Thoracic aorta (tissue), 2 donors: ENCODE measurements around the gene TMEM269. TPM values are rescaled to one million over a fixed set of nuclear protein-coding genes. Genes with fewer than 3 reads are reported as not detected.

Experiments
- ATAC-seq: fragments of 150-250 bp; one replicate; pipeline ENCODE4 v1.8.0; 2017; ENCODE audit warnings: low read depth; ENCODE audit not compliant: insufficient number of reproducible peaks, low FRiP score
- DNase-seq: peaks from one replicate; pipeline ENCODE4 v3.0.0-alpha.2; 2020; ENCODE audit warnings: low spot score
- H3K27ac ChIP-seq, 2 donors: fragments of 200-600 bp; sonication (generic); 1 replicate in 1 of 2; 2 replicates in 1 of 2; pipeline ENCODE4 v1.5.1; 2016; ENCODE audit warnings: mild to moderate bottlenecking in 2 of 2, moderate library complexity in 2 of 2
- H3K27me3 ChIP-seq: fragments of 200-600 bp; sonication (generic); replicated peaks from 2 replicates; pipeline ENCODE4 v1.6.0; 2016; ENCODE audit warnings: mild to moderate bottlenecking; ENCODE audit not compliant: insufficient read depth
- H3K36me3 ChIP-seq: fragments of 200-600 bp; sonication (generic); one replicate; pipeline ENCODE4 v1.5.1; 2016
- H3K4me1 ChIP-seq, 2 donors: fragments of 200-600 bp; sonication (generic); 1 replicate in 1 of 2; 2 replicates in 1 of 2; pipeline versions ENCODE4 v1.5.1 to v1.6.0; 2016; ENCODE audit warnings: low read depth in 2 of 2, mild to moderate bottlenecking in 1 of 2; ENCODE audit not compliant: control insufficient read depth in 1 of 2
- H3K4me3 ChIP-seq: fragments of 200-600 bp; sonication (generic); 2 replicates; pipeline ENCODE4 v1.5.1; 2016; ENCODE audit warnings: mild to moderate bottlenecking
- H3K9me3 ChIP-seq: fragments of 200-600 bp; sonication (generic); 2 replicates; pipeline ENCODE4 v1.5.1; 2016
- total RNA-seq, 2 donors: library from RNA; depleted of rRNA; stranded (reverse); fragments of >200 nt; gene quantifications; one replicate each; pipeline versions ENCODE4 v1.1.0 to v1.2.3, GENCODE V29; 2016
- TF ChIP-seq, protein P1 (sequence below): fragments of 200-600 bp; sonication (generic); IDR thresholded peaks from one replicate; pipeline ENCODE4 v1.5.1; 2019; ENCODE audit warnings: antibody characterized with exemption

Gene TMEM269
- total RNA-seq, 2 donors from 2014 or later: 0.27 to 0.35 TPM

DNA sequence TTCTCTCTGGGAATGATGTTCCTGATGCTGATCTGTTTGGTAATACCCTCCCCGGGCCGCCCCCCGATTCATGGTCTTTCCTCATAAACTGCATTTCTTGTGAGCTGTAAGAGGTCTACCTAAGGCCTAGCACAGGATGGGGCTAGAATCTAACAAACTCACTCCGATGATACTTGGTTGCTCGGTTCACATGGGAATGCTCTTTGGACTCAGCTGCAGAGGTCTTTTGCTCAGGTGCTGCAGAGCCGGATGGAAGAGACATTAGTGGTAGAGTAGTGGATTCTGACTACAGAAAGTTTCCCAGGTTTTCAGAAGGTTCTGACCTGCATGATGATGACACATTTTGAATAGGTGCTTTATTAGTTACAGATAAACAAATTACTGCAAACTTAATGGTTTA is 8.3 kb upstream of the TMEM269 start:
- Histone ChIP-seq H3K27ac (no peak overlapping the region), H3K9me3 (no peaks in the 10 kb centered on the region), H3K4me3 (no peak overlapping the region), H3K36me3 (peaks cover 29% of the 10 kb centered on the region), H3K27me3 (no peaks in the 10 kb centered on the region), H3K4me1 (no peaks in the 10 kb centered on the region)
- TF ChIP-seq, protein P1, sequence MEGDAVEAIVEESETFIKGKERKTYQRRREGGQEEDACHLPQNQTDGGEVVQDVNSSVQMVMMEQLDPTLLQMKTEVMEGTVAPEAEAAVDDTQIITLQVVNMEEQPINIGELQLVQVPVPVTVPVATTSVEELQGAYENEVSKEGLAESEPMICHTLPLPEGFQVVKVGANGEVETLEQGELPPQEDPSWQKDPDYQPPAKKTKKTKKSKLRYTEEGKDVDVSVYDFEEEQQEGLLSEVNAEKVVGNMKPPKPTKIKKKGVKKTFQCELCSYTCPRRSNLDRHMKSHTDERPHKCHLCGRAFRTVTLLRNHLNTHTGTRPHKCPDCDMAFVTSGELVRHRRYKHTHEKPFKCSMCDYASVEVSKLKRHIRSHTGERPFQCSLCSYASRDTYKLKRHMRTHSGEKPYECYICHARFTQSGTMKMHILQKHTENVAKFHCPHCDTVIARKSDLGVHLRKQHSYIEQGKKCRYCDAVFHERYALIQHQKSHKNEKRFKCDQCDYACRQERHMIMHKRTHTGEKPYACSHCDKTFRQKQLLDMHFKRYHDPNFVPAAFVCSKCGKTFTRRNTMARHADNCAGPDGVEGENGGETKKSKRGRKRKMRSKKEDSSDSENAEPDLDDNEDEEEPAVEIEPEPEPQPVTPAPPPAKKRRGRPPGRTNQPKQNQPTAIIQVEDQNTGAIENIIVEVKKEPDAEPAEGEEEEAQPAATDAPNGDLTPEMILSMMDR: no peak
- ATAC-seq: no peak
- DNase-seq: no peak

DNA sequence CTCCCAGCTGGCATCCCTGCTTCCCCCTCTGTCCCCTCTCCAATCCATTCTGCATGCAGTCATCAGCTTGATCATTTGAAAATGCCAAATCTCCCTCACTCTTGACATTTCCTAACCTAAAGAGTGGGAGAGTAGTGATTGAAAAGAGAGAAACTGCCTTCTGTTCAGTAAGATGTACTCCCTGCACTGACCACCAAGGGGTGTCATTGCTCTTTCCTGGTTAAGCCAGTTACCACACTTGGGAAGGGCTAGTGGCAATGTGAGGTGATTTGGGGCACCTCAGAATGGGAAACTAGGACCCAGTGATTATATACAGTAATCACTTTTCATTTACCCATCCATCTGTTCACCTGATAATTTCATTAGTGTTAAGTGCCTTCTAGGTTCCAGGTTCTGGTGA is 6.9 kb upstream of the TMEM269 start:
- H3K4me1 ChIP-seq: no peaks in the 10 kb centered on the region
- no peaks in the 10 kb centered on the region for H3K27me3 ChIP-seq
- no peaks in the 10 kb centered on the region for H3K9me3 ChIP-seq
- H3K27ac ChIP-seq: no peak overlapping the region
- no peak for ATAC-seq
- DNase-seq: no peak
- peaks cover 29% of the 10 kb centered on the region for H3K36me3 ChIP-seq
- no peak overlapping the region for H3K4me3 ChIP-seq
- TF ChIP-seq, protein P1: no peak

DNA sequence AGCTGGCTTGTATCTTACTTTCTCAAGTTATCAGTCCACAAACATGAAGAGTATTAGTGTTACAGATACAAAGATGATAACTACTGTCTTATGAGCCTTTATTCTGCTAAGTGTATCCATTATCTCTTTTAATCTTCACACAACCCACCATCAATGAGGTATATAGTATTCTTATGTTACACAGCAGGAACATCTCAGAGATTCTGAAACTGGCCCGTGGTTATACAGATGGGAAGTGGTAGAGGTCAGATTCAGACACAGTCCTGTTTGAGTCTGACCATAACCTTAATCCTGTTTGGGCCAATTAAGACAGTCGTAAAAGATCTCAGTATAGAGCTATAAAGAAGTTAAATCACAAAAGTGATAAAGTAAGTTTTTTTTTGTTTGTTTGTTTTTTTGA is 5.1 kb upstream of the TMEM269 start:
- Histone ChIP-seq H3K4me1 (peaks cover under 1 to 1% of the 10 kb centered on the region in 2 donors), H3K27ac (no peak overlapping the region), H3K4me3 (no peak overlapping the region), H3K36me3 (peaks cover 26% of the 10 kb centered on the region), H3K9me3 (no peaks in the 10 kb centered on the region), H3K27me3 (no peaks in the 10 kb centered on the region)
- DNase-seq (no peak), ATAC-seq (no peak)
- TF ChIP-seq, protein P1: no peak

DNA sequence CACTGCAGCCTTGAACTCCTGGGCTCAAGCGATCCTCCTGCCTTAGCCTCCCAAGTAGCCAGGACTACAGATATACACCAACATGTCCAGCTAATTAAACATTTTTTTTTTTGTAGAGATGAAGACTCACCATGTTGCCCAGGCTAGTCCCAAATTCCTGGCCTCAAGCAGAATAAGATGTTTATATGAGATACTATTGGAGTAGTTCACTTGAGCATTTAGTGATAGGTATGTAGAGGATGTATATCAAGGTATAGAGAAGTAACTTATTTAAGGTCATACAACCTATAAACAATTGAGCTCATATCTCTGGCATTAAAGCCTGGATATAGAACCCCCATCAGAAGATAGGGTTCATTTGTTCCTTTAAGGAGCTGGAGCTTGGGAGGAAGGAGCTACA is 4.6 kb upstream of the TMEM269 start:
- ATAC-seq: no peak
- DNase-seq: no peak
- Histone ChIP-seq H3K4me1 (peaks cover 3 to 5% of the 10 kb centered on the region in 2 donors), H3K27ac (no peak overlapping the region), H3K4me3 (no peak overlapping the region), H3K27me3 (no peaks in the 10 kb centered on the region), H3K36me3 (peaks cover 23% of the 10 kb centered on the region), H3K9me3 (no peaks in the 10 kb centered on the region)
- TF ChIP-seq, protein P1: no peak

DNA sequence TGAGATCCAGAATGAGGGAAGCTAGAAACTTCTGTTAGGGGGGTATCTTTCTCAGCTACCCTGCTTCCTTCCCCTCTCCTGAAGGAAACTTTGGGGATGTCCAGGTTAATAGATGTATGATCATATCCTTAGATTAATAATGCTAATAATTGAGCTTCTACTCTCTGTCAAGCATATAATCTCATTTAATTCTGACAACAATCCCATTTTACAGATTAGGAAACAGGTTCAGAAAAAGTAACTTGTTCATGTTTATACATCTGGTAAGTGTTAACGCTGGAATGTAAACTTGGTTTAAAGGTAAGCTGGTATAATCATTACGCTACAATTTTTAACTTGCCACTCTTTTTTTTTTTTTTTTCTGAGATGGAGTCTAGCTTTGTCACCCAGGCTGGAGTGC is 1.7 kb upstream of the TMEM269 start:
- Histone ChIP-seq H3K27ac (no peak overlapping the region), H3K9me3 (no peaks in the 10 kb centered on the region), H3K36me3 (peaks cover 4% of the 10 kb centered on the region), H3K4me3 (no peak overlapping the region), H3K4me1 (peaks cover 3 to 16% of the 10 kb centered on the region in 2 donors), H3K27me3 (no peaks in the 10 kb centered on the region)
- ATAC-seq (no peak), DNase-seq (no peak)
- TF ChIP-seq, protein P1: no peak
